AG04449 (cell line): Measurements from ENCODE around the gene DMD.
"Not testable (repeated sequence)": the region's sequence is repeated elsewhere in the genome, so short reads cannot be mapped to it uniquely, and the experiment has no call there.

Source experiments
- CTCF ChIA-PET: fragments of 350-600 bp; formaldehyde crosslinking; extraction: SDS; loops from one replicate; lab custom pipeline; 2021; ENCODE audit warnings: antibody characterized with exemption; lab: Yijun Ruan, JAX
- POLR2A ChIA-PET: fragments of 400-600, 350-600 bp; formaldehyde crosslinking; extraction: SDS; loops from one replicate; lab custom pipeline; 2020; ENCODE audit warnings: antibody characterized with exemption, inconsistent platforms; lab: Yijun Ruan, JAX
- DNase-seq: peaks from one replicate; pipeline ENCODE4 v3.0.0-alpha.2; 2010; ENCODE audit warnings: low read depth, low spot score
- H3K4me3 ChIP-seq: 2 replicates; pipeline ENCODE4 v1.5.1; 2011; ENCODE audit warnings: low read depth, mild to moderate bottlenecking, control low read depth, low read length
- TF ChIP-seq, protein P1 (sequence below): IDR thresholded peaks from one replicate; pipeline ENCODE4 v1.5.1; 2011; ENCODE audit warnings: mild to moderate bottlenecking, moderate library complexity, low read length, control low read depth, inconsistent platforms; ENCODE audit not compliant: insufficient read depth; ENCODE audit errors: missing control alignments

Gene DMD

DNA sequence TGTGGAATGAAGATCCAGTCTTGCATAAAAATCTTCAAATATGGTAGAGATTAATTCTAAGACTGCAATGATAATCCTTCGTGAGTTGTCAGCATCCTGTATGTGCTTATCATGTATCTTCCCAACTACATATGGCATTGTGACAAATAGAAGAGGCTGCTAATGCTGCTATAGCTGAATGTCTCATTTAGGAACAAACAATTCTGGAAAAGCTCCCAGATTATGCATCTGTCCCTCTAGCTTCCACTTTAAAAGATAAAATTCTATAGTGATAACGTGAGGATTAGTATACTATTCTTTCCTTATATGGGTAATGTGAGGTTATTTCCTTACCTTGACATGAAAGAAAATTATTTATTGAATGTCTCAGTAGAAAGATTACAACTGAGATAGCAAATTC is 930.9 kb downstream of the DMD start:
- CTCF ChIA-PET: no interaction called here
- H3K4me3 ChIP-seq: no peak overlapping the region
- POLR2A ChIA-PET: no interaction called here
- no peak for DNase-seq
- TF ChIP-seq, protein P1, sequence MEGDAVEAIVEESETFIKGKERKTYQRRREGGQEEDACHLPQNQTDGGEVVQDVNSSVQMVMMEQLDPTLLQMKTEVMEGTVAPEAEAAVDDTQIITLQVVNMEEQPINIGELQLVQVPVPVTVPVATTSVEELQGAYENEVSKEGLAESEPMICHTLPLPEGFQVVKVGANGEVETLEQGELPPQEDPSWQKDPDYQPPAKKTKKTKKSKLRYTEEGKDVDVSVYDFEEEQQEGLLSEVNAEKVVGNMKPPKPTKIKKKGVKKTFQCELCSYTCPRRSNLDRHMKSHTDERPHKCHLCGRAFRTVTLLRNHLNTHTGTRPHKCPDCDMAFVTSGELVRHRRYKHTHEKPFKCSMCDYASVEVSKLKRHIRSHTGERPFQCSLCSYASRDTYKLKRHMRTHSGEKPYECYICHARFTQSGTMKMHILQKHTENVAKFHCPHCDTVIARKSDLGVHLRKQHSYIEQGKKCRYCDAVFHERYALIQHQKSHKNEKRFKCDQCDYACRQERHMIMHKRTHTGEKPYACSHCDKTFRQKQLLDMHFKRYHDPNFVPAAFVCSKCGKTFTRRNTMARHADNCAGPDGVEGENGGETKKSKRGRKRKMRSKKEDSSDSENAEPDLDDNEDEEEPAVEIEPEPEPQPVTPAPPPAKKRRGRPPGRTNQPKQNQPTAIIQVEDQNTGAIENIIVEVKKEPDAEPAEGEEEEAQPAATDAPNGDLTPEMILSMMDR: no peak

DNA sequence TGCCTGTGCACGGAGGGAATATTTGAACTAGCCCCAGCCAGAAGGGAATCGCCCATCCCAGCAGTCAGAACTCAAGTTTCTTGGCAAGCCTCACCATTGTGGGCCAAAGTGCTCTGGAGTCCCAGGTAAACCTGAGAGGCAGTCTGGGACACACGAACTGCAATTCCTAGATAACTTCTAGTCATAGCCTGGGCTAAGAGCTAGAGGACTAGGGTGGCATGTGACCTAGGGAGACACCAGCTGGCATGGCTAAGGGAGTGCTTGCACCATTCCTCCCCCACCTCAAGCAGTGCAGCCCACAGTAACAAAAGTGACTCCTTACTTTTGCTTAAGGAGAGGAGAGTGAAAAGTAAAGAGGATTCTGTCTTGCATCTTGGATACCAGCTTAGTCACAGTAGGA is 935.2 kb downstream of the DMD start:
- H3K4me3 ChIP-seq: no peak overlapping the region
- DNase-seq: no peak
- TF ChIP-seq, protein P1: no peak
- POLR2A ChIA-PET: no interaction called here
- CTCF ChIA-PET: no interaction called here

DNA sequence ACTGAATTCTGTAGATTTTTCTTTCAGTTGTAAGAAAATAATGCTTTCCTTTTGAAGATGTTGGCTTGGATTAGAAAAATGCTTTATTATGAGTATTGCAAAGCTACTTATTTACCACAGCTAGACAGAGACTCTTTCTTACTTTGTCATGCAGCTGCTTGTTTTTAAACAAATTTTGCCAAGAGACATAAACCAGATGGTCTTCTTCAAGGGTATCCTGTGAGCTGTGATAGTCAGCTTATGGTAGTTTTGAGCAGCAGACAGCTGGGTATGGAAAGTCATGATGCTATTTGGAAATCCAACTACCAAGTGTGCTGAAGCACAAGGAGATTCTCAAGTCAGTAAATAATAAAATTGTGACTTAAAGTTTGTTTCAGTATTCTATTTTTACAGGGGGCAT is 941.5 kb downstream of the DMD start:
- DNase-seq: no peak
- TF ChIP-seq, protein P1: no peak
- ChIA-PET POLR2A (no interaction called here), CTCF (no interaction called here)
- no peak overlapping the region for H3K4me3 ChIP-seq

DNA sequence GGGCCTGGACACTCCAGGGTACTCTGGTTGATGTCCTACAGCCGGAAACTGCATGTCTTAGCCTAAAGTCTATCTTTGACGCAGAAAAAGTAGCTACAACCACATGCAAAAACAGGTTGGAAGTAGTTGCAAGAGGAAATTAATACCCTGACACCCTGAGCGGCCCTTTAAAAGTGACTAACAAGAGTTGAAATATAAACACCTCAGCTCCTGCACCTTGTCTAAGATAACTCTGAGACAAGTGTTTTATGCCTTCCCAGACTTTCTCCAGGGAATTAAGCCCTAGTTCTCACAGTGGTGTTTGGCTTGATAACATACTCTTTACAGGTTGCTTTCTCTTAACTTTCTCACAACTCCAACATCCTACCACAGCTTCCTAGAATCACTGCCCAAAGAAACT is 943.1 kb downstream of the DMD start:
- DNase-seq: no peak
- TF ChIP-seq, protein P1: no peak
- ChIA-PET CTCF (no interaction called here), POLR2A (no interaction called here)
- no peak overlapping the region for H3K4me3 ChIP-seq

DNA sequence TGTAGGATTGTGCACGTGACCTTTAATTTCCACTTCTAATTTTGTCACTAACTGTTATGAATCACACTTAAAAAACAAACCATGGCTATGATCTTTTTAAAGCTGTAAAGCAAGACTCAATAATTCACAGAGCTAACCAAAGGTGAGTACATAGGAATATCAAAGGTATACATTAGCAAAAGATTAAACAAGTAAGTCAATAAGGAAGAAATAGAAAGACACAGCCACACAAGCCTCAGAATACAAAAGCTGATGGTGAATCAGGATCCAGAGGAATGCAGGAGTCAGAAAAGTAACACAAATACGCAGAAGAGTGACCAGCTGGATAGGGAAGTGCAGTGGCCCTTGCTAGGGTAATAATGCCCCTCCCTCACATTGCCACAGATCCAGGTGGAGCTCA is 943.6 kb downstream of the DMD start:
- CTCF ChIA-PET: no interaction called here
- DNase-seq: no peak
- TF ChIP-seq, protein P1: no peak
- H3K4me3 ChIP-seq: no peak overlapping the region
- POLR2A ChIA-PET: no interaction called here

DNA sequence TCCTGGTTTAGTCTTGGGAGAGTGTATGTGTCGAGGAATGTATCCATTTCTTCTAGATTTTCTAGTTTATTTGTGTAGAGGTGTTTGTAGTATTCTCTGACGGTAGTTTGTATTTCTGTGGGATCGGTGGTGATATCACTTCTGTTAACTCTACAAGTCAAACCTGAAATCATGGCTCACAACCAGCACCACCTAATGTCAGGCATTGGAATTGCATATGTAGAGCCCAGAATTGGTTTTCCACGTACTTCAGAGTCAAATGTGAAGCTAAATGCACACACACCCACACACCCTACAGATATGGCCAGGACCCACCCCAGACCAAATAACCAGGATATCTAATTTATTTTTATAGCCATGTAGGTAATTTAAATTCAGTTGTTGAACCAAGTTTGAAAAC is 964.7 kb downstream of the DMD start:
- POLR2A ChIA-PET, CTCF ChIA-PET, H3K4me3 ChIP-seq, DNase-seq: not testable (repeated sequence)

DNA sequence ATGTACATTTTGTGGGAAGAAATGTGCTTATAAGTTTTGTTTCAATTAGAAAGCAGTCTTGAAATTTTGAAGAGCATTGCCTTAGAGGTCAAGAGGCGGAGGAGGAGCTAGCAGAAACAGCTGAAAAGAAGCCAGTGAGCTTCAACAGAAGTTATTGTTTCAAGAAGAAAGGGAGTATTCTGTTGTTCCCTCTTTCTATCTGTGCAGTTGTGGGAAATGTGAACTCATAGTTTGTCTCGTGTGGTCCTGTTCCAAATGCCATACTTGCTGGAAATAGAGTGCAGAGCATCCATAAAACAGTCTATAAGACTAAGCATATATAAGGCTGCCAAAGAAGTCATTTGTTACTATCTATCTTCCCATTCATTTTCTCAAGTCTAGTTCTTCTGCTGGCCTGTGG is 1015.7 kb downstream of the DMD start:
- ChIA-PET CTCF (no interaction called here), POLR2A (no interaction called here)
- no peak overlapping the region for H3K4me3 ChIP-seq
- TF ChIP-seq, protein P1: no peak
- no peak for DNase-seq
